Erythroblast (primary cell): Measurements from ENCODE around the gene RAD18.

ENCODE experiments used
- GATA1 ChIP-seq: IDR thresholded peaks from 2 replicates; pipeline ENCODE4 v1.6.1; 2011; ENCODE audit warnings: low read depth, mild to moderate bottlenecking, control low read depth, low read length, moderate library complexity
- POLR2A ChIP-seq: IDR thresholded peaks from 2 replicates; pipeline ENCODE4 v1.6.1; 2011; ENCODE audit warnings: mild to moderate bottlenecking, low read length

GRCh38 chr3:8974458-8974857, 11.2 kb upstream of the RAD18 start:
- TF ChIP-seq POLR2A (no peak), GATA1 (no peak)
